GM21529 (cell line): Measurements from ENCODE around the gene CSGALNACT2.
"Not testable (repeated sequence)": the region's sequence is repeated elsewhere in the genome, so short reads cannot be mapped to it uniquely, and the experiment has no call there.

ENCODE experiments used
- ATAC-seq: cut with Tn5 transposase; IDR thresholded peaks from one replicate; pipeline ENCODE4 v1.9.1; 2021; ENCODE audit not compliant: unreplicated experiment

Gene CSGALNACT2

GRCh38 chr10:43136995-43137716 is 1.1 kb upstream of the CSGALNACT2 start:
- ATAC-seq: no peak

- ATAC-seq: no peak
Observed at GRCh38 chr10:43137717-43138020, 576 bp upstream of the CSGALNACT2 start.

- peak; percentile 39 for ATAC-seq
Observed at GRCh38 chr10:43138757-43139241, 554 bp downstream of the CSGALNACT2 start.

GRCh38 chr10:43141421-43141820 is 3.2 kb downstream of the CSGALNACT2 start:
- ATAC-seq: no peak

- no peak for ATAC-seq
Observed at GRCh38 chr10:43145311-43145710, 7.1 kb downstream of the CSGALNACT2 start.

GRCh38 chr10:43145936-43146335 is 7.7 kb downstream of the CSGALNACT2 start:
- not testable (repeated sequence) for ATAC-seq

GRCh38 chr10:43151371-43151770 is 13.1 kb downstream of the CSGALNACT2 start:
- no peak for ATAC-seq

- ATAC-seq: no peak
Observed at GRCh38 chr10:43153901-43154300, 15.7 kb downstream of the CSGALNACT2 start.

GRCh38 chr10:43155221-43155620 is 17.0 kb downstream of the CSGALNACT2 start:
- ATAC-seq: no peak

GRCh38 chr10:43155741-43156140 is 17.5 kb downstream of the CSGALNACT2 start:
- ATAC-seq: no peak

GRCh38 chr10:43156590-43157341 is 18.5 kb downstream of the CSGALNACT2 start:
- no peak for ATAC-seq

- ATAC-seq: no peak
Observed at GRCh38 chr10:43158636-43159035, 20.4 kb downstream of the CSGALNACT2 start.

- ATAC-seq: peak; percentile 61
Observed at GRCh38 chr10:43160046-43160920, 22.0 kb downstream of the CSGALNACT2 start.

- ATAC-seq: peak; percentile 84
Observed at GRCh38 chr10:43160921-43161255, 22.6 kb downstream of the CSGALNACT2 start.

- ATAC-seq: no peak
Observed at GRCh38 chr10:43162604-43163003, 24.4 kb downstream of the CSGALNACT2 start.

GRCh38 chr10:43166207-43166879 is 28.1 kb downstream of the CSGALNACT2 start:
- peak; percentile 15 for ATAC-seq

- peak; percentile 78 for ATAC-seq
Observed at GRCh38 chr10:43166880-43167497, 28.7 kb downstream of the CSGALNACT2 start.

GRCh38 chr10:43167498-43167889 is 29.2 kb downstream of the CSGALNACT2 start:
- ATAC-seq: no peak

GRCh38 chr10:43170491-43170890 is 32.2 kb downstream of the CSGALNACT2 start:
- ATAC-seq: no peak

GRCh38 chr10:43172645-43173044 is 34.4 kb downstream of the CSGALNACT2 start:
- no peak for ATAC-seq

GRCh38 chr10:43173120-43173519 is 34.9 kb downstream of the CSGALNACT2 start:
- ATAC-seq: no peak
